NK-92 treated with Interleukin-12 subunit alpha and Interleukin-12 subunit beta, amount 100 ng/mL, for 24 hours (cell line): ENCODE results near the gene VTCN1.
"Not testable (repeated sequence)": the region's sequence is repeated elsewhere in the genome, so short reads cannot be mapped to it uniquely, and the experiment has no call there.

ENCODE experiments used
- DNase-seq: peaks from one replicate; lab custom pipeline; 2025; lab: John Stamatoyannopoulos, UW

Gene VTCN1, protein sequence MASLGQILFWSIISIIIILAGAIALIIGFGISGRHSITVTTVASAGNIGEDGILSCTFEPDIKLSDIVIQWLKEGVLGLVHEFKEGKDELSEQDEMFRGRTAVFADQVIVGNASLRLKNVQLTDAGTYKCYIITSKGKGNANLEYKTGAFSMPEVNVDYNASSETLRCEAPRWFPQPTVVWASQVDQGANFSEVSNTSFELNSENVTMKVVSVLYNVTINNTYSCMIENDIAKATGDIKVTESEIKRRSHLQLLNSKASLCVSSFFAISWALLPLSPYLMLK

GRCh38 chr1:117210831-117211261 lies at the start of gene VTCN1:
TSS of gene VTCN1 (minus strand) at chr1:117210927. CDS start at chr1:117210855, 72 bp downstream.
- DNase-seq: no peak

- DNase-seq: no peak
Observed at GRCh38 chr1:117258791-117259190, 48.1 kb upstream of the VTCN1 start.

GRCh38 chr1:117258075-117258474 lies 47.3 kb upstream of the VTCN1 start:
- not testable (repeated sequence) for DNase-seq

GRCh38 chr1:117257291-117257690 lies 46.6 kb upstream of the VTCN1 start:
- DNase-seq: no peak

GRCh38 chr1:117250061-117250606 lies 39.4 kb upstream of the VTCN1 start:
- no peak for DNase-seq

DNA sequence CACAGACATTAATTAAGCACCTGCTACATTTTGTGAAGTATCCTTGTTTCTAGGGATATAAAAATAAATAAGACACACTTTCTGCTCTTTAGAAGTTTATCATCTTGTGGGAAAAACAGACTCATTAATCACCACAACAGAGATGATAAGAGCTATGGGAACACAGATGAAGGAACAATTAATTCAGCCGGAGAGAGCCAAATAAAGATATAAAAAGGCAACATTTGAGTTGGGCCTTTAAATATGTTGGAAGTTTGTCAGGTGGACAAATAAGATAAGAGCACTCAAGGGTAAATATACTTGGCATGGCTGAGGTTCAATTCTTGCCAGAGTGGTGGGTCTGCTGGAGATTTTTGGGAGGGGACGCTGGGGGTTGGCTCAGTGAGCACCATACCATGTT lies 34.2 kb upstream of the VTCN1 start:
- no peak for DNase-seq

DNA sequence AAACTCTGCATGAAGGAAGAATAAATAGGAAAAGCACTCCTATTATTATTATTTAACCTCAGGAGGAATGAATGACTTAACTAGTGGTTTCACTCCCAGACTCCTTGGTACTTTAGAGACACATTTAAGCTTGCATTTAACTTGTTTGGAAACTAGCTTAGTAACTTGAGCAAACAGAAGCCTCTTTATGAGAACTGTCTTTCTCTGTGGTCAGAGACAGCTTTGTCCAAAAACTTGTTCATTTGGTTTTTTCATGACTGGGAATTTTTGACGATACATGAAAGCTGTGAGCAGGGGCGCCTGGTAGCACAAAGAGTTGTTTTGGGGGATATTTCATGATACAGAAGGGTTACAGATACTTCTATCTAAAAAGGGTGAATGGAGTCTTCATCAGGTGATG lies 33.6 kb upstream of the VTCN1 start:
- DNase-seq: no peak

- no peak for DNase-seq
Observed at GRCh38 chr1:117241512-117241911, 30.8 kb upstream of the VTCN1 start.

DNA sequence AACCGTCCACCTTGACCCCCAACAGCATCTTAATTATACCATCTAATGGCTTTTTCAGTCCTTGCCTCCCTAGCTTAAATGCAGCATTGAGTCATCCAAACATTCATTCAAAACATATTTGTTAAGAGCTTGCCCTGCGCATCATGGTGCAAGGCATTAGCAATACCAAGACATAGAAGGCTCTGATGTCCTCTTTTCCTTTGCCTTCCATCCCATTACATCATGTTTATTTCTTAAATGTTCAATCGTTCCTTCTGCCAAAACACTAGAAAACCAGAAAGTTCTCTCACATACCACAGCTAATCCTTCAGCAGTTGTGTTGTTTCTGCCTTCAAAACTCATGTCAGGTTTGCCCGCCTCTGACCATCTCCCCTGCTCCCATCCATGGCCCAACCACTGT lies 29.8 kb upstream of the VTCN1 start:
- no peak for DNase-seq

DNA sequence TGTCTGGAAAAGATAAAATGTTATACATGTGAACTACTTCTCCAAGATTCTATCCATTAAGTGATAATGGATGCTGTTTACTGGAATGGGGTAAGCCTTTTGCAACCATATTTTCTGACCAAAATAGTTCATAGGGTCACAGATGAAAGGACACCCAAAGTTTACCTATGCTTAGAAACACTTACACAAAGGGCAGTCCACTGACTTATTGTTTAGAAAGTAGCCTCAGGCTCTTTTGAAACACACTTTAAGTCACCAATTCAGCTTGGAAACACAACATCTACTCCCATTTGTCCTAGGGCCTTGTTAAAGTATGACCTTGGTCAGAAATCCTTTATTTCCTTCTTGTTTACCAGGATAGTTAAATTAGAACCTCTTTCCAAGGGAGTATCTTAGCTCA lies 28.7 kb upstream of the VTCN1 start:
- DNase-seq: no peak

DNA sequence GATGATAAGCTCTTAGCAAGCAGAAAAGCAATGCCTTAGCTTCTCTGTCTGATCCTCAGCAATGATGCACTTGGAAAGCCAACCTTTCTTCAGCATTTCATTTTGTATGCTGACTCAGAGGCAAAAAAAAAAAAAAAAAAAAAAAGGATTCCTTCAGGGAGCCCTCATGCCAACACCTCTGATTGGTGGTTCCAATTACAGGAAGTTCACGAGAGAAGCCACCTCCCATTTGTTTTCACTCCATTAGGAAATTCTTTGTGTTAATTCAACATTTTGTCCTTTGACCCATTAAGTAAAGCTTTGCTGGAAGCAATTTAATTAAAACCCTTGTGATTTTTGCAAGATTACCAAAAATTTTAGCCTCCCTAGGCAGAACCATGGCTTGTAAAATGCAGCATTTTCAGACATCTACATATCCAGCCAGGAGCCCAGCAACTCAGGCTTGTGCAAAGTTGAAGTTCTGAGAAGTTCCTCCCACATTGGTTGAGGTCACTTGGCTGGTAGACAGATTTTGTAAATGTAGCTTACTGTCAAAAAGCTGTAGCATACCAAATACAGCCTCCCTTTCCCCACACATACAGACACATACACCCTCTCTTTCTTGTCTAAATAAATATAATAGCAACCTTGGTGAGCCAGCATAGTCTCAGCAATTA lies 27.1 kb upstream of the VTCN1 start:
- DNase-seq: no peak

- DNase-seq: no peak
Observed at GRCh38 chr1:117235863-117236465, 25.2 kb upstream of the VTCN1 start.

- DNase-seq: no peak
Observed at GRCh38 chr1:117232531-117232930, 21.8 kb upstream of the VTCN1 start.

- DNase-seq: no peak
Observed at GRCh38 chr1:117231748-117232373, 21.1 kb upstream of the VTCN1 start.

GRCh38 chr1:117231312-117231711 lies 20.6 kb upstream of the VTCN1 start:
- DNase-seq: no peak

- no peak for DNase-seq
Observed at GRCh38 chr1:117229217-117229616, 18.5 kb upstream of the VTCN1 start.

- DNase-seq: no peak
Observed at GRCh38 chr1:117225931-117226330, 15.2 kb upstream of the VTCN1 start.

- DNase-seq: no peak
Observed at GRCh38 chr1:117216718-117217117, 6.0 kb upstream of the VTCN1 start.

DNA sequence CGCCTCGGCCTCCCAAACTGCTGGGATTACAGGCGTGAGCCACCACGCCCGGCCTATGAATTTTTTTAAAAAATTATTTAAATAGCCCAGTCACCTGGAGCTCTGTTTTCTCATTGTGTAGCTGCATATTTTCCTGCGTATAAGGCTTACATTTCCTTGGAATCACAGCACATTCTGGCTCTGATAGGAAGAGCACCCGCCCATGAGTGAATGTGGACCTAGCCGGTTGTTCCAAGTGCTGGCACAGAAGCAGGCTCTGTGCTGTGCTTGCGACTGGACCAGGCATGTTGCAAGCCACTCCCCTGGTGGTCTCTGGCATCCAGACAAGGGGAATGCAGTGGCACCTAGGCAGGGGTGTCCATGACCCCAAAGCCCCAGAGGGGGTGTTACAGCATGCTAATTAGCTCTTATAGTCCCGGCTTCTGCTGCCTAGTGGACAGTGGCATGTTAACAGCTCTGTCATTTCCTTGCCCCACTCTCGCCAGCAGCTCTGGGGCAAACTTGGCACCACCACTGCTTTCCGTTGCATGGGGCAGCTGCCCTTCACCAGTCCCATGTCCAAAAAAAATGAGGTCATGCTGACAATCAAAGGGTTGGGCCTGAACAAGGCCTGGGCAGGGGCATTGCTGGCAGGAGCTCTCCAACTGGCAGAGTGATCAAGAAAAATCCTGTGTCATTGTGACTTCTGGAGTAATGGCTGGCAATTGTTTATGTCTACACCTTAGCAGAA lies 5.2 kb upstream of the VTCN1 start:
- DNase-seq: no peak

DNA sequence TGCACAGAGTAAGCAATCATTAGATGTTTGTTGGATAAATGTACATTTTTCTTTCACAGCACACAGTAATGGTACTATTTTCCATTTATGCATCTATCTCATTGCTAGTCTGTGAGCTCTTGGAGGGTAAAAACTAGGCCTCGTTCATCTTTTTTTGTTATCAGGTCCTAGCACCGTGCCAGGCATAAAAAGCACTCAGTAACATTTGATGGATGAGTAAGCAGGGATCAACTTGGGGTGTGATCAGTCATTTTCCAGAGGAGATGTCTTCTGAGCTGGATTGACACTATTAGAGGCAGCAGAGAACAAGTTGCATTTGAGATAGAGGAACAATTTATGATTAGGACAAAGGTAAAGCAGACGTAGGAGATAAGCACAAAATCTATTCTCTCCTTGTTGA lies 4.3 kb upstream of the VTCN1 start:
- DNase-seq: no peak

GRCh38 chr1:117213046-117213445 lies 2.3 kb upstream of the VTCN1 start:
- no peak for DNase-seq

DNA sequence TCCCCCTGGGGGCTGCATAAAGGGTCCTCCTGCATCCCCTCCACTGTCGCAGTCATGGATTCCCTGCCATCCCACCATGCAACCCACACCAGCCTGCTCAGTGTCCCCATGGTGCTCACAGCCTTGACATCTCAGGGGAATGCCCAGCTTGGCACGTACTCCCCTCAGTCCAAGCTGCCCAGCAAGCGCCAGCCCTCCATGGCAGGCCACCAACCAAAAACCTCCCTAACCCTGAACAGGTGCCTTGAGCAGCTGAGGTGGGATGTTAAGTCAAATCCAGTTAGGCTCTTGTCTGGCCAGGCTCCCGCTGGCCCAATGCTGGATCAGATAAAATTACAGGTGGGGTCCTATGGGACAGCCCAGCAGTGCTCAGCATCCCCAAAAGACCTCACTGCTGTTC lies 341 bp downstream of the VTCN1 start:
- no peak for DNase-seq
